Fibroblast of skin of right biceps (primary cell): ENCODE data around the gene PURB.
"Not testable (repeated sequence)": the region's sequence is repeated elsewhere in the genome, so short reads cannot be mapped to it uniquely, and the experiment has no call there.

Source experiments
- DNase-seq: peaks from one replicate; pipeline ENCODE4 v3.0.0-alpha.2; 2013

PURB gene

DNA sequence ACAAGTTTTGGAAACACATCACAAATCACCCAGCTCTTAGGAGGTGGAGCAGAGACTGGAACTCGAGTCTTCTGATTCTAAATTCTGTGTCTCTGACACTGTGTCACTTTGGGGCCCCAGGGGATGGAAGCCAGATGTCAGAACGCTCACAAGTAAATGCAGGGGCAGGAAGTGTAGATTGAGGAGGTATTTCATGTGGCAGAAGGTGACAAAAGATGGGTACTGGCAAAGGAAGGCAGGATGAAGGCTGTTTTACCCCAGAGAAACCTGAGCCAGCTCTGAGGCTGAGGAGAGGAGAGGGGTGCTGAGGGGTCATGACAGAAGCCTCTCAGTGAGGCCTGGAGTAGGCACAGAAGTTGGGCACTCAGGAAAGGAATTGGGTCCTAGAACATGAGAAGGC, 6.0 kb upstream of the PURB start:
- no peak for DNase-seq

GRCh38 chr7:44889086-44889781, 3.9 kb upstream of the PURB start:
- no peak for DNase-seq

GRCh38 chr7:44887293-44887692, 2.0 kb upstream of the PURB start:
- no peak for DNase-seq

- DNase-seq, result peak; percentile 78
Measured at GRCh38 chr7:44884621-44885393, 523 bp downstream of the PURB start.

GRCh38 chr7:44883961-44884620, 1.2 kb downstream of the PURB start:
- DNase-seq, result peak; percentile 11

DNA sequence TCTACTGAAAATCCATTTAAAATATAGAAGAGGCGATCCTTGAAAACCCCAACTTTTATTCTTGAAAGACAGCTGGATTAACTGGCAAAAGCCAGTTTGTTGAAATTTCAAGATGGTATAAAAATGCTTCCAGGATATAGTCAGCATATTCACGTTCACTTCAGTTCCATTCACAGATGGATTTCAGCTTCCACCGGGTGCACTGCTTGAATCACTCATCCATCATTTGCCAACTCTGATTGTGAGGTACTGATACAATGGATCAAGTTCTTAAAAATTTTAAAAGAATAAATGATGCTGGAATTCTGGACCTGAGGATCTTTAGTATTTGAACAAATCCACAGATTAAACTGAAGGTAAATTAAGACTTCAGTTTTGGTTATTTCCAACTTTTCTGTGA, 2.4 kb downstream of the PURB start:
- peak; percentile 35 for DNase-seq

- DNase-seq, result peak; percentile 93
Measured at GRCh38 chr7:44881610-44882009, 3.7 kb downstream of the PURB start.

DNA sequence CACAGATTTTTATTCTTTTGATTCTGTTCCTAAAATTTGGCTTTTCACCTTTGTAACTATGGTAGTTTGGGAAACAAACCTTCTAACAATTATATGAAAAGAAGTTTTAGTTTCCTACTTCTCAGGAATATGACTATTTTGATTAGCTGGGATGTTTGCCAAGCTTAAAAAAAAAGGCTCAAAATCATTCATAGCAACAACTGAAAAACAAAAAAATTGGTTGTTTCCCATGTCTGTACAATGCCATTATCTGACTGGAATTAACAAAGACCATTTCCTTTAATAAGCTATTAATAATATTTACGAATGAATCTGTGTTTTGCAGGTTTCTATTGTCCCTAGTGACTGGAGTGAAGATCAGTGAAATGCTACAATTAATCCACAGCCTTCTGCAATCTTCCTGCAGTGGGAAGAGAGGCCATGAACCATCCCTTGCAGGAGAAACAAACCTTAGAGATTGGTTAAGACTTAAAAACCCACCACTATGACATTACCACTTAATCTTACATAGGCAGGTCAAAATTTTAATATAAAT, 4.2 kb downstream of the PURB start:
- no peak for DNase-seq

- DNase-seq, result no peak
Measured at GRCh38 chr7:44880317-44881018, 4.9 kb downstream of the PURB start.

GRCh38 chr7:44876393-44876792, 8.9 kb downstream of the PURB start:
- no peak for DNase-seq

DNA sequence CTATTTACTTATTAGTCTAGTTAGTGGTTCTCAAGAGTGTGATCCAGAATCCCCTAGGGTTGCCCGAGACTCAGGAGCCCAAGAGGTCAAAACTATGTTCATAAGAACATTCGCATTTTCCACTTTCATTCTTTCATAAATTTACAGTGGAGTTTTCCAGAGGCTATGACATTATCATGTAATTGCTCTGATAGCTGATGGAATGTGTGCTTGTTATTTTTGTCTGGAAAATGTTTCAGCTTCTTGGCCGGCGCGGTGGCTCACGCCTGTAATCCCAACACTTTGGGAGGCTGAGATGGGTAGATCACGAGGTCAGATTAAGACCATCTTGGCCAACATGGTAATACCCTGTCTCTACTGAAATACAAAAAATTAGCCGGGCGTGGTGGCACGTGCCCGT, 10.1 kb downstream of the PURB start:
- DNase-seq, result no peak

GRCh38 chr7:44872787-44873186, 12.5 kb downstream of the PURB start:
- no peak for DNase-seq

- not testable (repeated sequence) for DNase-seq
Measured at GRCh38 chr7:44871918-44872317, 13.4 kb downstream of the PURB start.

- not testable (repeated sequence) for DNase-seq
Measured at GRCh38 chr7:44870780-44871179, 14.6 kb downstream of the PURB start.

- not testable (repeated sequence) for DNase-seq
Measured at GRCh38 chr7:44870336-44870735, 15.0 kb downstream of the PURB start.

DNA sequence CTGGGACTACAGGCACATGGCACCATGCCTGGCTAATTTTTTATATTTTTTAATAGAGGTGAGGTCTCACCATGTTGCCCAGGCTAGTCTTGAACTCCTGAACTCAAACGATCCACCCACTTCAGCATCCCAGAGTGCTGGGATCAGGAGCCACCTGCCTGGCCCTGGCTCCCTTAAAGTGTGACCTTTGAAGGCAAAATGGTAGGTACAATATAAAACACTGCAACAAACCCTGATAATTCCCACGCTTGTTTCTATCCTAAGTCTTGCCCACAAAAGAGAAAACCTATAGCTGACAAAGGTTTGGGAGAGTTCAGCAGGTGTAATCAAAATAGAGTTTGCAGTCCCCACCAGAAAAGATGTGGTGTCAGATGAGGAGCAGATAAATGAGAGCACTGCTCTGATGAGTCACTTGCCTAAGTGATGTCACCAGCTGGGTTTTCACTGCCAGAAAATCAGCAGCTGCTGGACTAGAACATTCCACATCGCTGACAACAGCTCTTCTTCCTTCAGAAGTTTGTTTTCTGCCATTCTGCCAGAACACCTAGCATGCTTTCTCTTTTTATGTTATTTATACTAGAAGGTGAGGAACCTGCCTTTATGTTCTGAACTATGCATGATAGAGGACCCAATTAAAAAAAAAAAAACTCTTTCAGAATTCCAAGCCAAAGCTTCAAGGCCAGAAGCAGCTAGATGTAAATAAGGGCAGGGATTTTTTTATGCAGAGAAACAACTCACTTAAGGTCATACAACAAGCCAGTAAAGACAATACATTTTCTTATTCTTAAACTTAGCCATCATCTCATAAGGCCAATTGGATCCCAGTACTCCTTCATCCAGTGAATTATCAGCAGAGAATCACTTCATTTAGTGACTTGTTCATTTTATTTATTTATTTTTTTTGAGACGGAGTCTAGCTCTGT, 18.0 kb downstream of the PURB start:
- DNase-seq, result peak; percentile 84

DNA sequence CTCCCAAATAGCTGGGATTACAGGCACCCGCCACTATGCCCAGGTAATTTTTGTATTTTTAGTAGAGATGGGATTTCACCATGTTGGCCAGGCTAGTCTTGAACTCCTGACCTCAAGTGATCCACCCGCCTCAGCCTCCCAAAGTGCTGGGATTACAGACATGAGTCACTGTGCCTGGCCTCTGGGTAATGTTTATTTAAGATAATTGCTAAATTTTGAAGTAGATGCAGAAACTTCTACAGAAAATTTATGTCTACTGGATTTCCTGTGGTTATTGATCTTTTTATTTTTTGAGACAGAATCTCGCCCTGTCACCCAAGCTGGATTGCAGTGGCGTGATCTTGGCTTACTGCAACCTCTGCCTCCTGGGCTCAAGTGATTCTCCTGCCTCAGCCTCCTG, 23.4 kb downstream of the PURB start:
- DNase-seq, result not testable (repeated sequence)

GRCh38 chr7:44858161-44858560, 27.2 kb downstream of the PURB start:
- DNase-seq, result no peak

GRCh38 chr7:44854644-44855364, 30.5 kb downstream of the PURB start:
- no peak for DNase-seq

GRCh38 chr7:44853391-44853790, 31.9 kb downstream of the PURB start:
- DNase-seq, result no peak

GRCh38 chr7:44852590-44852989, 32.7 kb downstream of the PURB start:
- no peak for DNase-seq
